Peyer's patch (tissue), 4 donors: ENCODE results near the gene FRMD5.

ENCODE experiments used
- CTCF ChIP-seq, 6 experiments: fragments of 450-650 bp in 4 of 6; fragments of 200-600 bp in 2 of 6; sonication (generic) in 1 of 6; IDR thresholded peaks; one replicate each; pipeline ENCODE4 v1.5.1; 2017 to 2019; ENCODE audit warnings: antibody characterized with exemption in 6 of 6, mild to moderate bottlenecking in 3 of 6, moderate library complexity in 1 of 6
- POLR2A ChIP-seq, 2 donors: fragments of 450-650 bp; IDR thresholded peaks; one replicate each; pipeline ENCODE4 v1.5.1; 2017; ENCODE audit warnings: antibody characterized with exemption in 2 of 2, mild to moderate bottlenecking in 2 of 2, moderate library complexity in 2 of 2

- no peak for TF ChIP-seq CTCF (IDR thresholded peaks at IDR 0.05)
- TF ChIP-seq POLR2A (IDR thresholded peaks at IDR 0.05), result no peak
Observed at GRCh38 chr15:44023176-44023575, 171.9 kb downstream of the FRMD5 start.
